Muscle layer of duodenum (tissue), 2 donors: ENCODE data around the gene ATF6.

Source experiments
- H3K27ac ChIP-seq: one replicate; pipeline ENCODE4 v1.7.0; 2013; ENCODE audit warnings: mild to moderate bottlenecking, low read length
- H3K27me3 ChIP-seq: one replicate; pipeline ENCODE4 v1.7.0; 2013; ENCODE audit warnings: low read depth, mild to moderate bottlenecking, control low read depth, low read length
- H3K36me3 ChIP-seq, 2 donors: one replicate each; pipeline ENCODE4 v1.7.0; 2013; ENCODE audit warnings: low read length in 2 of 2, control low read depth in 1 of 2, mild to moderate bottlenecking in 1 of 2; ENCODE audit not compliant: insufficient read depth in 2 of 2, control insufficient read depth in 1 of 2
- H3K4me1 ChIP-seq, 2 donors: one replicate each; pipeline ENCODE4 v1.7.0; 2013; ENCODE audit warnings: low read length in 2 of 2, mild to moderate bottlenecking in 2 of 2, control low read depth in 1 of 2, moderate library complexity in 1 of 2; ENCODE audit not compliant: insufficient read depth in 2 of 2, control insufficient read depth in 1 of 2
- H3K4me3 ChIP-seq, 2 donors: one replicate each; pipeline ENCODE4 v1.7.0; 2013; ENCODE audit warnings: low read length in 2 of 2, low read depth in 1 of 2, mild to moderate bottlenecking in 1 of 2
- H3K9me3 ChIP-seq, 2 donors: one replicate each; pipeline ENCODE4 v1.7.0; 2013; ENCODE audit warnings: low read length in 2 of 2, control low read depth in 1 of 2, mild to moderate bottlenecking in 1 of 2; ENCODE audit not compliant: control insufficient read depth in 1 of 2
- donor health status: healthy.

The ATF6 gene

DNA sequence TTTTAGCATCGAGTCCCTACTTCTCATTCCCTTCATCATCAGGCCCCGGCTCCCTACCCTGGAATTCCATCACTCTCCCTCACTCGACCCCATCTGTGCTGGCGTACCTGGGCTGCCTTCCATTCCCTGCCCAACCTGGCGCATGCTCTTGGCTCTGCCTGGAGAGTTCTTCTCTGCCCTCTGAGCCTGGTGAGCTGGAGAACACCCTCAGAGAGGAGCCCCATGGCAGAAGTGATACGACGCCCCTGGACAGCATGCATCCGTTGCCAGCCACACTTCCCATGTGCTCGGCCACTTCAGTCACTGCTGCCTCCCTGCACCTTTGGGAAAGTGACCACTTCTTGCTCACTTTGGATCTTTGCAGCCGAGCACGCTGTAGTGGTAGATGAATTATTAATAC lies 227.5 kb downstream of the ATF6 start:
- Histone ChIP-seq H3K27ac (no peak overlapping the region), H3K4me1 (peaks cover 0 to 19% of the 10 kb centered on the region in 2 donors), H3K36me3 (peaks cover 0 to 25% of the 10 kb centered on the region in 2 donors), H3K27me3 (no peaks in the 10 kb centered on the region), H3K9me3 (no peaks in the 10 kb centered on the region), H3K4me3 (no peak overlapping the region)

- Histone ChIP-seq H3K9me3 (no peaks in the 10 kb centered on the region), H3K27ac (no peak overlapping the region), H3K4me3 (peak overlapping the region in 1 of 2 donors; percentile 19), H3K27me3 (no peaks in the 10 kb centered on the region), H3K36me3 (peaks cover 0 to 29% of the 10 kb centered on the region in 2 donors), H3K4me1 (peaks cover 0 to 19% of the 10 kb centered on the region in 2 donors)
Measured at GRCh38 chr1:161994175-161994668, 228.1 kb downstream of the ATF6 start.

DNA sequence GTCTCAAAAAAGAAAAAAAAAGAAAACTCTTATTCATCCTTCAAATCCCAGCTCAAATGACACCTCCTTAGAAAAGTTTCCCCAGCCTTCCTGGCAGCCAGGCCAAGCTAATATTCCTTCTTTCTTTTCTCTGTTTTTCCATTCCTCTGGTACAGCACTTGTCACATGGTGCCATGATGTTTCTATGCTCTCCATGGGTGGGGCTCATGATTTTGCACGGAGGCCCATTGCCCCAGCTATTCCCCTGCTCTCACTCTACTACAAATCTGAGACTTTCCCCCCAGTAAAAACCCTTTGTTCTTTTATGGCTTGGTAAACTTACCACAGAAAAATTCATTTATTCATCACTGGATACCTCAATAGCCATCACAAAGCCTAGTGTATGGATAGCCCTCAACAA lies 231.0 kb downstream of the ATF6 start:
- Histone ChIP-seq H3K9me3 (no peaks in the 10 kb centered on the region), H3K27me3 (no peaks in the 10 kb centered on the region), H3K27ac (no peak overlapping the region), H3K4me1 (peaks cover 0 to 19% of the 10 kb centered on the region in 2 donors), H3K4me3 (no peak overlapping the region), H3K36me3 (peaks cover 0 to 32% of the 10 kb centered on the region in 2 donors)

GRCh38 chr1:161998811-161999210 lies 232.7 kb downstream of the ATF6 start:
- Histone ChIP-seq H3K4me3 (no peak overlapping the region), H3K27me3 (no peaks in the 10 kb centered on the region), H3K27ac (no peak overlapping the region), H3K4me1 (peaks cover 0 to 12% of the 10 kb centered on the region in 2 donors), H3K9me3 (no peaks in the 10 kb centered on the region), H3K36me3 (peaks cover 0 to 32% of the 10 kb centered on the region in 2 donors)

GRCh38 chr1:161999301-162000052 lies 233.4 kb downstream of the ATF6 start:
- no peak overlapping the region for H3K27ac ChIP-seq
- H3K36me3 ChIP-seq: peaks cover 0 to 34% of the 10 kb centered on the region in 2 donors
- no peaks in the 10 kb centered on the region for H3K27me3 ChIP-seq
- H3K9me3 ChIP-seq: no peaks in the 10 kb centered on the region
- no peak overlapping the region for H3K4me3 ChIP-seq
- H3K4me1 ChIP-seq: peaks cover 0 to 7% of the 10 kb centered on the region in 2 donors

- Histone ChIP-seq H3K4me1 (peaks cover 0 to 2% of the 10 kb centered on the region in 2 donors), H3K36me3 (peaks cover 0 to 39% of the 10 kb centered on the region in 2 donors), H3K27ac (no peak overlapping the region), H3K27me3 (no peaks in the 10 kb centered on the region), H3K9me3 (no peaks in the 10 kb centered on the region), H3K4me3 (no peak overlapping the region)
Measured at GRCh38 chr1:162000053-162000420, 233.9 kb downstream of the ATF6 start.

- H3K36me3 ChIP-seq: peaks cover 0 to 37% of the 10 kb centered on the region in 2 donors
- H3K4me3 ChIP-seq: no peak overlapping the region
- no peaks in the 10 kb centered on the region for H3K9me3 ChIP-seq
- no peaks in the 10 kb centered on the region for H3K4me1 ChIP-seq
- H3K27me3 ChIP-seq: no peaks in the 10 kb centered on the region
- peak overlapping the region; percentile 42 for H3K27ac ChIP-seq
Measured at GRCh38 chr1:162003061-162003829, 237.1 kb downstream of the ATF6 start.

- no peaks in the 10 kb centered on the region for H3K4me1 ChIP-seq
- H3K27me3 ChIP-seq: no peaks in the 10 kb centered on the region
- peak overlapping the region; percentile 42 for H3K27ac ChIP-seq
- no peak overlapping the region for H3K4me3 ChIP-seq
- H3K9me3 ChIP-seq: no peaks in the 10 kb centered on the region
- H3K36me3 ChIP-seq: peaks cover 0 to 31% of the 10 kb centered on the region in 2 donors
Measured at GRCh38 chr1:162003830-162004215, 237.7 kb downstream of the ATF6 start.

GRCh38 chr1:162004441-162004950 lies 238.4 kb downstream of the ATF6 start:
- Histone ChIP-seq H3K4me3 (no peak overlapping the region), H3K27ac (no peak overlapping the region), H3K36me3 (peaks cover 0 to 29% of the 10 kb centered on the region in 2 donors), H3K27me3 (no peaks in the 10 kb centered on the region), H3K4me1 (no peaks in the 10 kb centered on the region), H3K9me3 (no peaks in the 10 kb centered on the region)

- no peaks in the 10 kb centered on the region for H3K9me3 ChIP-seq
- H3K27me3 ChIP-seq: no peaks in the 10 kb centered on the region
- H3K36me3 ChIP-seq: peaks cover 0 to 21% of the 10 kb centered on the region in 2 donors
- H3K4me1 ChIP-seq: no peaks in the 10 kb centered on the region
- H3K27ac ChIP-seq: no peak overlapping the region
- no peak overlapping the region for H3K4me3 ChIP-seq
Measured at GRCh38 chr1:162006081-162006480, 240.0 kb downstream of the ATF6 start.

DNA sequence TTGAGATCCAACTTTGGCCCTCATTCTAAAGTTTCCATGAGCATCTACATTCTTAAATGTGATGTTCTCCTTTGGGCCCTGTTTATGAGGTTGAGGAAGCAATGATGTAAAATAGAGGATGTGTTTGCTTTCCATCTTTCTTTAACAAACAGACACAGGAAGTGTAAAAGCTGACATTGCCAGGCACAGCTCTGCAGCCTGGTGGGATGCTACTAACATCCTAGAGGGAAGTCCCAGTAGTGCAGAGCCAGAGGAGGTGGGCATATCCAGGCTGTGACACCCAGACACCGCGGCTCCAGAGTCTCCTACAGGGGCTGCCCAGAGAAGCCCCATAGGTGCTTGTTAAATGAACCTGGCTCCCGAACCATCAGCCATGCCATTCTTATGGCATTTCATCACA lies 241.3 kb downstream of the ATF6 start:
- no peaks in the 10 kb centered on the region for H3K27me3 ChIP-seq
- H3K36me3 ChIP-seq: peaks cover 0 to 21% of the 10 kb centered on the region in 2 donors
- H3K4me3 ChIP-seq: no peak overlapping the region
- peaks cover 0 to 10% of the 10 kb centered on the region in 2 donors for H3K4me1 ChIP-seq
- H3K9me3 ChIP-seq: no peaks in the 10 kb centered on the region
- H3K27ac ChIP-seq: no peak overlapping the region
